Activated T-cell treated with anti-CD3 and anti-CD28 coated beads for 1 hour (primary cell): ENCODE data around the gene KCNJ2.

ENCODE experiments used
- DNase-seq: peaks from one replicate; pipeline ENCODE4 v3.0.0-alpha.2; 2020; ENCODE audit warnings: low read depth

The KCNJ2 gene

GRCh38 chr17:70205401-70205800 is 36.1 kb downstream of the KCNJ2 start:
- no peak for DNase-seq

- DNase-seq: no peak
Measured at GRCh38 chr17:70206361-70207010, 37.2 kb downstream of the KCNJ2 start.

- DNase-seq: no peak
Measured at GRCh38 chr17:70207184-70207583, 37.9 kb downstream of the KCNJ2 start.

- DNase-seq: no peak
Measured at GRCh38 chr17:70208080-70208794, 38.9 kb downstream of the KCNJ2 start.

- DNase-seq: no peak
Measured at GRCh38 chr17:70208825-70209555, 39.7 kb downstream of the KCNJ2 start.

GRCh38 chr17:70215656-70216055 is 46.3 kb downstream of the KCNJ2 start:
- DNase-seq: no peak

- DNase-seq: no peak
Measured at GRCh38 chr17:70217571-70217970, 48.2 kb downstream of the KCNJ2 start.

GRCh38 chr17:70225276-70225675 is 55.9 kb downstream of the KCNJ2 start:
- no peak for DNase-seq
